IMR-90 (cell line): ENCODE data around the gene AMOTL1. TPM values are rescaled to one million over a fixed set of nuclear protein-coding genes. Genes with fewer than 3 reads are reported as not detected.

ENCODE experiments used
- ATAC-seq: fragments of 200-7000 bp; cut with Tn5 transposase; 2 replicates; pipeline ENCODE4 v1.9.1; 2020; ENCODE audit warnings: low read depth, mild to moderate bottlenecking, moderate library complexity
- BruUV-seq: library from RNA; stranded (reverse); fragments of 400-500 nt; replicated peaks from 2 replicates; lab custom pipeline; 2021; lab: Mats Ljungman, UMichigan
- CTCF ChIA-PET: fragments of 300-600 bp; formaldehyde crosslinking; extraction: SDS; loops from one replicate; lab custom pipeline; 2021; ENCODE audit warnings: antibody characterized with exemption; lab: Yijun Ruan, JAX
- POLR2A ChIA-PET: fragments of 300-600 bp; sonication (Branson Sonifier 250); formaldehyde crosslinking; loops from one replicate; lab custom pipeline; 2022; ENCODE audit warnings: antibody characterized with exemption; ENCODE audit not compliant: unreplicated experiment; lab: Charles Lee
- DNase-seq: peaks from one replicate; pipeline ENCODE4 v3.0.0; 2013
- H2AFZ ChIP-seq: replicated peaks from 2 replicates; pipeline ENCODE3; 2013; ENCODE audit warnings: low read length, mild to moderate bottlenecking; ENCODE audit not compliant: poor library complexity
- H2AK5ac ChIP-seq: 2 replicates; pipeline ENCODE4 v1.6.1; 2013; ENCODE audit warnings: low read depth, low read length, inconsistent platforms
- H2AK9ac ChIP-seq: replicated peaks from 2 replicates; pipeline ENCODE3; 2013; ENCODE audit warnings: mild to moderate bottlenecking, low read depth, low read length, moderate library complexity; ENCODE audit not compliant: poor library complexity
- H2BK120ac ChIP-seq: 2 replicates; pipeline ENCODE4 v1.6.1; 2013; ENCODE audit warnings: low read depth, low read length, inconsistent platforms
- H2BK15ac ChIP-seq: 3 replicates; pipeline ENCODE4 v1.6.1; 2013; ENCODE audit warnings: low read depth, low read length, inconsistent platforms
- H2BK20ac ChIP-seq: 2 replicates; pipeline ENCODE4 v1.6.1; 2013; ENCODE audit warnings: low read depth, mild to moderate bottlenecking, inconsistent platforms, low read length, moderate library complexity
- H2BK5ac ChIP-seq: 2 replicates; pipeline ENCODE4 v1.6.1; 2013; ENCODE audit warnings: mild to moderate bottlenecking, low read depth, low read length, inconsistent platforms; ENCODE audit not compliant: poor library complexity, severe bottlenecking
- H3K14ac ChIP-seq: replicated peaks from 2 replicates; pipeline ENCODE4 v1.6.1; 2013; ENCODE audit warnings: low read depth, low read length, inconsistent platforms
- H3K18ac ChIP-seq: 2 replicates; pipeline ENCODE4 v1.6.1; 2013; ENCODE audit warnings: low read depth, low read length, control low read depth
- H3K23ac ChIP-seq: 2 replicates; pipeline ENCODE4 v1.6.1; 2013; ENCODE audit warnings: low read depth, low read length, inconsistent platforms
- H3K27ac ChIP-seq: 2 replicates; pipeline ENCODE4 v1.5.1; 2013; ENCODE audit warnings: mild to moderate bottlenecking, control low read depth, low read length; ENCODE audit not compliant: insufficient read depth
- H3K27me3 ChIP-seq: 2 replicates; pipeline ENCODE4 v1.6.1; 2013; ENCODE audit warnings: low read length; ENCODE audit not compliant: control insufficient read depth, insufficient read depth
- H3K36me3 ChIP-seq: 2 replicates; pipeline ENCODE4 v1.6.1; 2013; ENCODE audit warnings: low read length, mixed read lengths; ENCODE audit not compliant: control insufficient read depth, insufficient read depth
- H3K4ac ChIP-seq: 2 replicates; pipeline ENCODE4 v1.6.1; 2013; ENCODE audit warnings: low read depth, low read length, inconsistent platforms
- H3K4me1 ChIP-seq: 2 replicates; pipeline ENCODE4 v1.6.1; 2013; ENCODE audit warnings: low read length, mixed read lengths; ENCODE audit not compliant: control insufficient read depth, insufficient read depth
- H3K4me2 ChIP-seq: 2 replicates; pipeline ENCODE4 v1.6.1; 2013; ENCODE audit warnings: low read depth, mild to moderate bottlenecking, control low read depth, low read length, moderate library complexity
- H3K4me3 ChIP-seq: 2 replicates; pipeline ENCODE4 v1.5.1; 2013; ENCODE audit warnings: low read depth, mild to moderate bottlenecking, control low read depth, low read length, moderate library complexity; ENCODE audit not compliant: insufficient read depth
- H3K56ac ChIP-seq: 2 replicates; pipeline ENCODE4 v1.6.1; 2013; ENCODE audit warnings: low read length, inconsistent platforms; ENCODE audit not compliant: insufficient read depth; ENCODE audit errors: extremely low read depth
- H3K79me1 ChIP-seq, 2 experiments: 2 replicates each; pipeline ENCODE4 v1.6.1; 2013; ENCODE audit warnings: low read length in 2 of 2, inconsistent platforms in 1 of 2, low read depth in 1 of 2
- H3K9ac ChIP-seq: 2 replicates; pipeline ENCODE4 v1.6.1; 2013; ENCODE audit warnings: low read depth, low read length, control low read depth
- H3K9me1 ChIP-seq: 2 replicates; pipeline ENCODE4 v1.6.1; 2013; ENCODE audit warnings: low read length, inconsistent platforms; ENCODE audit not compliant: insufficient read depth
- H3K9me3 ChIP-seq: 2 replicates; pipeline ENCODE4 v1.6.1; 2013; ENCODE audit warnings: low read length; ENCODE audit not compliant: control insufficient read depth, insufficient read depth
- H4K20me1 ChIP-seq: 2 replicates; pipeline ENCODE4 v1.6.1; 2013; ENCODE audit warnings: low read length, inconsistent platforms; ENCODE audit not compliant: insufficient read depth
- H4K5ac ChIP-seq: 2 replicates; pipeline ENCODE4 v1.6.1; 2013; ENCODE audit warnings: mild to moderate bottlenecking, low read depth, low read length, control low read depth
- H4K8ac ChIP-seq, 2 experiments: 2 replicates each; pipeline ENCODE4 v1.6.1; 2013; ENCODE audit warnings: low read depth in 2 of 2, low read length in 2 of 2, control low read depth in 1 of 2, inconsistent platforms in 1 of 2
- H4K91ac ChIP-seq: 2 replicates; pipeline ENCODE4 v1.6.1; 2013; ENCODE audit warnings: low read depth, low read length, inconsistent platforms; ENCODE audit not compliant: insufficient read depth
- CEBPB ChIP-seq: IDR thresholded peaks from 2 replicates; pipeline ENCODE4 v1.6.1; 2012; ENCODE audit warnings: low read depth, low read length, improper control_type of control experiment
- CHD1 ChIP-seq: IDR thresholded peaks from 2 replicates; pipeline ENCODE4 v1.6.1; 2012; ENCODE audit warnings: low read depth, low read length, improper control_type of control experiment
- CTCF ChIP-seq: conservative IDR thresholded peaks from 2 replicates; pipeline ENCODE4 v1.5.1; 2012; ENCODE audit warnings: mild to moderate bottlenecking, low read depth, low read length, improper control_type of control experiment
- ELK1 ChIP-seq: fragments of 150-350 bp; IDR thresholded peaks from 2 replicates; pipeline ENCODE4 v1.6.1; 2016; ENCODE audit warnings: low read depth, mild to moderate bottlenecking, low read length, moderate library complexity, borderline replicate concordance
- FOS ChIP-seq: fragments of 150-350 bp; IDR thresholded peaks from 2 replicates; pipeline ENCODE4 v1.6.1; 2016; ENCODE audit warnings: low read depth, low read length
- MAFK ChIP-seq: IDR thresholded peaks from 2 replicates; pipeline ENCODE4 v1.6.1; 2012; ENCODE audit warnings: low read depth, low read length, improper control_type of control experiment
- MAZ ChIP-seq: IDR thresholded peaks from 2 replicates; pipeline ENCODE4 v1.6.1; 2012; ENCODE audit warnings: low read depth, mild to moderate bottlenecking, low read length, improper control_type of control experiment, moderate library complexity, borderline replicate concordance
- NFE2L2 ChIP-seq: fragments of 150-350 bp; IDR thresholded peaks from 2 replicates; pipeline ENCODE4 v1.6.1; 2016; ENCODE audit warnings: low read depth, mild to moderate bottlenecking, low read length
- POLR2A ChIP-seq: IDR thresholded peaks from 2 replicates; pipeline ENCODE4 v1.6.1; 2012; ENCODE audit warnings: mild to moderate bottlenecking, low read depth, low read length
- RAD21 ChIP-seq: IDR thresholded peaks from 2 replicates; pipeline ENCODE4 v1.6.1; 2012; ENCODE audit warnings: low read length, improper control_type of control experiment
- RCOR1 ChIP-seq: IDR thresholded peaks from 2 replicates; pipeline ENCODE4 v1.6.1; 2012; ENCODE audit warnings: mild to moderate bottlenecking, low read length, improper control_type of control experiment; ENCODE audit not compliant: insufficient replicate concordance
- RFX5 ChIP-seq: IDR thresholded peaks from 2 replicates; pipeline ENCODE4 v1.8.0; 2012; ENCODE audit warnings: low read depth, mild to moderate bottlenecking, low read length, moderate library complexity
- SMC3 ChIP-seq: fragments of 150-350 bp; IDR thresholded peaks from 2 replicates; pipeline ENCODE4 v1.6.1; 2016; ENCODE audit warnings: low read depth, mild to moderate bottlenecking, antibody characterized with exemption, low read length, moderate library complexity
- WGBS, 2 experiments: methylation state at CpG; one replicate each; pipeline versions ENCODE4 v1.1.5 to v1.1.7; 2013; ENCODE audit warnings: missing lambda C conversion rate in 2 of 2; ENCODE audit not compliant: insufficient read length in 1 of 2; ENCODE audit errors: extremely low coverage in 2 of 2; 5-methylcytosine and 5-hydroxymethylcytosine counted together
- dilution Hi-C: fragments of 300-500 bp; cut with HindIII; formaldehyde crosslinking; loops from one replicate; pipeline ENCODE4 v1.14.3; 2018; ENCODE audit warnings: low sequenced_read_pairs; ENCODE audit not compliant: unreplicated experiment
- in situ Hi-C: fragments of 300-500 bp; cut with MboI; formaldehyde crosslinking; loops from 3 replicates; pipeline ENCODE4 v1.14.3; 2019; ENCODE audit warnings: low sequenced_read_pairs, inconsistent platforms, mixed read lengths
- intact Hi-C: fragments of 100-400 bp; cut with micrococcal nuclease; formaldehyde crosslinking; loops from 2 replicates; pipeline ENCODE4 v1.10.0; 2022
- polyA plus RNA-seq, 3 experiments: library from polyadenylated mRNA; depleted of rRNA; stranded (reverse); fragments of >200 nt; gene quantifications; 2 replicates each; pipeline ENCODE4 v1.2.3, GENCODE V29; 2012; ENCODE audit warnings: low replicate concordance in 1 of 3
- total RNA-seq: library from RNA; depleted of rRNA; stranded (reverse); fragments of >200 nt; gene quantifications from 2 replicates; pipeline ENCODE4 v1.2.3, GENCODE V29; 2012
- TF ChIP-seq, protein P1 (sequence below): fragments of 150-350 bp; IDR thresholded peaks from 2 replicates; pipeline ENCODE4 v1.6.1; 2017; ENCODE audit warnings: mild to moderate bottlenecking, antibody characterized with exemption, low read length, low read depth

AMOTL1 gene
- total and polyA plus RNA-seq, 2 of the 4 experiments (the other 2 are of a cell fraction), result 18.6 to 49.5 TPM

- Histone ChIP-seq H3K14ac (peak overlapping the region; percentile 80), H3K9ac (peak overlapping the region; percentile 48; the same call in 1 of the 2 replicates), H2BK5ac (peak overlapping the region; percentile 78), H3K36me3 (peaks cover 39% of the 10 kb centered on the region), H3K27ac (peak overlapping the region; percentile 94), H2BK15ac (peak overlapping the region; percentile 71; the same call in 1 of the 3 replicates), H4K20me1 (peaks cover 13% of the 10 kb centered on the region), H3K4me1 (peaks cover 33% of the 10 kb centered on the region), H3K4me2 (peak overlapping the region; percentile 51), H2AK5ac (peak overlapping the region; percentile 22; the same call in 1 of the 2 replicates), H3K27me3 (no peaks in the 10 kb centered on the region), H3K9me1 (peaks cover 22% of the 10 kb centered on the region), H3K79me1 (peaks cover 47 to 58% of the 10 kb centered on the region in 2 experiments), H3K4ac (peak overlapping the region; percentile 68), H2BK20ac (peak overlapping the region; percentile 47), H3K9me3 (no peaks in the 10 kb centered on the region), H3K56ac (peak overlapping the region; percentile 31; the same call in 1 of the 2 replicates), H4K5ac (peak overlapping the region; percentile 92), H2BK120ac (peak overlapping the region; percentile 43), H2AK9ac (no peak overlapping the region), H4K91ac (peak overlapping the region; percentile 67; the same call in 1 of the 2 replicates), H4K8ac (peak overlapping the region; percentile 23 to 54; a peak in 2 of 4 replicates), H2AFZ (no peak overlapping the region), H3K23ac (peak overlapping the region; percentile 81; the same call in 1 of the 2 replicates), H3K4me3 (no peak overlapping the region), H3K18ac (peak overlapping the region; percentile 98)
- CTCF ChIA-PET, result interaction anchor here (0.6 to 2.9 kb wide), 5 partner anchors 11 to 1154 kb away, joined by 3 to 8 read pairs (median 4); no protein-coding TSS in a partner anchor
- intact Hi-C loops, result no loop called here
- dilution Hi-C loops, result no loop called here
- DNase-seq (peak; percentile 47), ATAC-seq (peak; percentile 9)
- 0% methylated on average over 1 of the region's 4 CpGs; no CpG with 5 or more reads in 1 of the 2 experiments for WGBS, 2 experiments
- POLR2A ChIA-PET, result no interaction called here
- BruUV-seq, result no TSS peak
- in situ Hi-C loops, result no loop called here
- TF ChIP-seq FOS, result no peak
- no peak for TF ChIP-seq MAZ
- TF ChIP-seq ELK1, result no peak
- TF ChIP-seq CTCF, result no peak
- no peak for TF ChIP-seq CEBPB
- TF ChIP-seq RFX5, result no peak
- TF ChIP-seq POLR2A, result no peak
- no peak for TF ChIP-seq SMC3
- no peak for TF ChIP-seq CHD1
- no peak for TF ChIP-seq NFE2L2
- no peak for TF ChIP-seq MAFK
- TF ChIP-seq RAD21, result no peak
- TF ChIP-seq, protein P1, sequence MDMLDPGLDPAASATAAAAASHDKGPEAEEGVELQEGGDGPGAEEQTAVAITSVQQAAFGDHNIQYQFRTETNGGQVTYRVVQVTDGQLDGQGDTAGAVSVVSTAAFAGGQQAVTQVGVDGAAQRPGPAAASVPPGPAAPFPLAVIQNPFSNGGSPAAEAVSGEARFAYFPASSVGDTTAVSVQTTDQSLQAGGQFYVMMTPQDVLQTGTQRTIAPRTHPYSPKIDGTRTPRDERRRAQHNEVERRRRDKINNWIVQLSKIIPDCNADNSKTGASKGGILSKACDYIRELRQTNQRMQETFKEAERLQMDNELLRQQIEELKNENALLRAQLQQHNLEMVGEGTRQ, result no peak
- no peak for TF ChIP-seq RCOR1
Observed at GRCh38 chr11:94834911-94835593, 66.9 kb downstream of the AMOTL1 start.
